ENCODE data around the gene FOXO1. TPM values are rescaled to one million over a fixed set of nuclear protein-coding genes. Genes with fewer than 3 reads are reported as not detected.

The FOXO1 gene
- total RNA-seq, 1 donor from 2014 or later, result 65.8 TPM

DNA sequence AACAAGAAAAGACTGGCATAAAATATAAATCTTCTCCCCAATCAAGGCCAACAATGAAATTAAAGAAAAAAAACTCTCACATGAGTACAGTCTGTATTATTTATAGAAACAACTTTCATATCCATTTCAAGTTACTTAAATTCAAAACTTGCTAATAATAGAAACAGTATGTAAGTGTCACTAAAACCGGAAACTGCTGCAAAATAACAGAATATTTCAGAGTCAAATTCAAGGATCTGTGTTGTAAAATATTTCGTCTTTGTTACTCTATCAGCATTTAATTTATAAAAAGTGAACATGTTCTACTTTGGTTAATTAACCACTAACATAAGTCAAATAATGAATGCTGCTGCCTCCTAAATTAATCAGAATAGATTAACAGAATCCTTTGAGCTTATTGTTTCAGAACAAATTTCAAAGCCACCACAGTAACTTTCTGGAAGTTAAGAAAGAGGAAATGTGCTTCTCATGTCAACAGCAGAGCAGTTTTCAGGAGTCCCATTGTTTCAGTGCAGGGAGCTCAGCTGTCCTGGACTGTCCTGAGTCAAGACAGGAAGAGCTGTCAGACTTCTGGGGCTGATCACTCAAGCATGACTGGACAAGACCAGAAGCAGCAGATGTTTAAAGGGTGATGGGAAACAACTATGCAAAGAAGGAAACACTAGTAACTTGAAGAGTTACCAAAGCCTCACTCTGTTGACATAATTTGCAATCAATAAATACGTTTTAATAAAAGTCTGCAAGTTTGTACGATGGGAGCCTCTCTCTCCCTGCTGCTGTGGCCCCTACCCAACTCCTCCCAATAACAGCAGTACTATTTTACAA, 76.9 kb downstream of the FOXO1 start:
- Mint-ChIP-seq H3K27me3 (ENCODE audit: unreplicated experiment) (peaks cover 5% of the 10 kb centered on the region), H3K27ac (ENCODE audit: unreplicated experiment) (peak overlapping the region; percentile 98), H3K4me1 (ENCODE audit: unreplicated experiment) (peaks cover 91% of the 10 kb centered on the region), H3K36me3 (ENCODE audit: low read depth, unreplicated experiment) (peaks cover 10% of the 10 kb centered on the region), H3K9me3 (ENCODE audit: unreplicated experiment) (no peaks in the 10 kb centered on the region), H3K4me3 (ENCODE audit: unreplicated experiment) (peak overlapping the region; percentile 59)
- DNase-seq (ENCODE audit: low spot score), result peak; percentile 51
- TF ChIP-seq, protein P1, sequence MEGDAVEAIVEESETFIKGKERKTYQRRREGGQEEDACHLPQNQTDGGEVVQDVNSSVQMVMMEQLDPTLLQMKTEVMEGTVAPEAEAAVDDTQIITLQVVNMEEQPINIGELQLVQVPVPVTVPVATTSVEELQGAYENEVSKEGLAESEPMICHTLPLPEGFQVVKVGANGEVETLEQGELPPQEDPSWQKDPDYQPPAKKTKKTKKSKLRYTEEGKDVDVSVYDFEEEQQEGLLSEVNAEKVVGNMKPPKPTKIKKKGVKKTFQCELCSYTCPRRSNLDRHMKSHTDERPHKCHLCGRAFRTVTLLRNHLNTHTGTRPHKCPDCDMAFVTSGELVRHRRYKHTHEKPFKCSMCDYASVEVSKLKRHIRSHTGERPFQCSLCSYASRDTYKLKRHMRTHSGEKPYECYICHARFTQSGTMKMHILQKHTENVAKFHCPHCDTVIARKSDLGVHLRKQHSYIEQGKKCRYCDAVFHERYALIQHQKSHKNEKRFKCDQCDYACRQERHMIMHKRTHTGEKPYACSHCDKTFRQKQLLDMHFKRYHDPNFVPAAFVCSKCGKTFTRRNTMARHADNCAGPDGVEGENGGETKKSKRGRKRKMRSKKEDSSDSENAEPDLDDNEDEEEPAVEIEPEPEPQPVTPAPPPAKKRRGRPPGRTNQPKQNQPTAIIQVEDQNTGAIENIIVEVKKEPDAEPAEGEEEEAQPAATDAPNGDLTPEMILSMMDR (IDR thresholded peaks at IDR 0.05; ENCODE audit: unreplicated experiment), result no peak

DNA sequence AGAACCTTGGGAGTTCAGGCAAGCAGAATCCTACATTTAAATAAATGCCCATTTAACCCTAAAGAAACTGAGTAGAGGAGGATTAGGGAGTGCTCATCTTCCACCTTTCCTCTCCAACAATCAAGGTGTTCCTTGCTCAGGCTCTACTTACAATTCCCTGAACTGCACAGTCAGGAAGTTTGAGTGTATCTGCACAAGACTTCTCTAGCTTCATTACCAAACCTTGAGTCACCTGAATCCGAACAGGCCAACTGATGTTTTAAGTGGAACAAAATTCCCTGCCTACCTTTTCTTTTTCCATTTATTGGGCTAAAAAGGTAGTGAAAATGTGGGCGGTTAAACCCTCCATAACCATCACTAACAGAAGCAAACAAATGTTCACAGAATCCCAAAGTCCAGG, 78.3 kb downstream of the FOXO1 start:
- H3K27ac Mint-ChIP-seq (ENCODE audit: unreplicated experiment), result peak overlapping the region; percentile 98

DNA sequence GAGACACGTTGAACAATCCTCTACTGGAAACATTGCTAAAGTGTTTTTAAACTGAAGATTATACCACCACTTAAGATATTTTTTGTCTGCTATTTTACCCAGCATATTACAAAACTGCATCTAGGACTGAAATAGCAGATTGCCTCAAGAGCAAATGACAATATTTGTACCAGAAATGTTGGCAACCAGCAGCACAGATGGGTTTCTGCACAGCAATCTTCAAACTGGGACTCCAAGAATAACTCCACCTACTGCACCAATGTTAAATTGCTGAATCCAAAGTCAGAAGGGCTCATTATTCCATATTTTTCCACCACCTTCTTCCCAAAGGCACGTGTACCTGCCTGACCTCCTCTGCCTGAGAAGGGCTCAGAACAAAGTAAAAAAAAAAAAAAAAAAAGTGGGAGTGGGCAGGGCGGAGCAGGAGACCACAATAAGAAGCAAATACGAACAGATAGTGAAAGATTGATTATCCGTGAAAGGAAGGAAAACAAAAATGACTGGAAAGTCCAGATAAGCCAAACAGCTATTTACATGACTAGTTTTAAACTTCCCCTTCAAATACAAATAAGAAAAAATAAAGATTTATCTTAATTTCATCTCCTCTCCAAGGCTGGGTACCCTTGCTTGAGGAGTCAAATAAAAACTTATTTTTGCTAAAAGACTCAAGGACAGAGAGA, 79.4 kb downstream of the FOXO1 start:
- H3K27ac Mint-ChIP-seq (ENCODE audit: unreplicated experiment), result peak overlapping the region; percentile 98

More for the DNA sequence above, 78.3 kb downstream of the FOXO1 start:
- Mint-ChIP-seq H3K4me3 (ENCODE audit: unreplicated experiment) (no peak overlapping the region), H3K36me3 (ENCODE audit: low read depth, unreplicated experiment) (peaks cover 19% of the 10 kb centered on the region), H3K4me1 (ENCODE audit: unreplicated experiment) (peaks cover 79% of the 10 kb centered on the region), H3K9me3 (ENCODE audit: unreplicated experiment) (peaks cover 5% of the 10 kb centered on the region), H3K27me3 (ENCODE audit: unreplicated experiment) (peaks cover 5% of the 10 kb centered on the region)
- TF ChIP-seq, protein P1 (IDR thresholded peaks at IDR 0.05; ENCODE audit: unreplicated experiment), result no peak
- no peak for DNase-seq (ENCODE audit: low spot score)

DNA sequence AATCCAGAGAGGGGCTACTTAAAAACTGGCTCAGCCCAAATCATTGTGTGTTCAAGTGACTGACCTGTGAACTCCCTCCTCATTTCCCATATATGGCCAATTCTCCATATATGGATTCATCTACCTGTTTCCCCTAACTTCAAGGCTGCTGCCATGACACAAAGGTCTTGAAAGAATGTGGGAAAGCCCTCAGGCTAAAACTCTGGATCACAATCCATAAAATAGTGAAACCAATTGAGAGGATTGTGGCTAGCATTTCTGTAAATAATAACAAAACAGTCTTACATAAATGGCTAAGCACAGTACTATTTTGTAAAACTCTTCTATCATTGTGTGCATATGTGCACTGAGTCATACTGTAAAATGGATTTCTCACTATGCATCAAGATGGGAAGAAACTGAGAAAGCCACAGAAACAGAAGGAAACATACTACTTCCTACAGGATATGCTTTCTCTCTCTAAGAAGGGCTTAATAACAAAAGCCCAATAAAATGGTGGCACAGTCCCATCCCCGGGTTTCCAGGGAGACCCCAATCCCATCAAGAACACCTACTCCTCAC, 80.5 kb downstream of the FOXO1 start:
- Mint-ChIP-seq H3K4me3 (ENCODE audit: unreplicated experiment) (no peak overlapping the region), H3K36me3 (ENCODE audit: low read depth, unreplicated experiment) (peaks cover 28% of the 10 kb centered on the region), H3K9me3 (ENCODE audit: unreplicated experiment) (peaks cover 11% of the 10 kb centered on the region), H3K27ac (ENCODE audit: unreplicated experiment) (peak overlapping the region; percentile 95), H3K4me1 (ENCODE audit: unreplicated experiment) (peaks cover 71% of the 10 kb centered on the region), H3K27me3 (ENCODE audit: unreplicated experiment) (peaks cover 5% of the 10 kb centered on the region)
- TF ChIP-seq, protein P1 (IDR thresholded peaks at IDR 0.05; ENCODE audit: unreplicated experiment), result no peak
- DNase-seq (ENCODE audit: low spot score), result no peak

More for the DNA sequence above, 79.4 kb downstream of the FOXO1 start:
- peaks cover 11% of the 10 kb centered on the region for H3K9me3 Mint-ChIP-seq (ENCODE audit: unreplicated experiment)
- TF ChIP-seq, protein P1 (IDR thresholded peaks at IDR 0.05; ENCODE audit: unreplicated experiment), result no peak
- DNase-seq (ENCODE audit: low spot score), result no peak
- H3K4me3 Mint-ChIP-seq (ENCODE audit: unreplicated experiment), result no peak overlapping the region
- H3K36me3 Mint-ChIP-seq (ENCODE audit: low read depth, unreplicated experiment), result peaks cover 28% of the 10 kb centered on the region
- H3K27me3 Mint-ChIP-seq (ENCODE audit: unreplicated experiment), result peaks cover 5% of the 10 kb centered on the region
- H3K4me1 Mint-ChIP-seq (ENCODE audit: unreplicated experiment), result peaks cover 73% of the 10 kb centered on the region
